Upper lobe of left lung (tissue), 4 donors: ENCODE data around the gene GALR1.

Source experiments
- CTCF ChIP-seq, 6 experiments: fragments of 450-650 bp in 4 of 6; fragments of 200-600 bp in 2 of 6; sonication (generic) in 2 of 6; IDR thresholded peaks; one replicate each; pipeline ENCODE4 v1.5.1; 2016 to 2019; ENCODE audit warnings: antibody characterized with exemption in 6 of 6
- POLR2A ChIP-seq, 4 donors: fragments of 450-650 bp; IDR thresholded peaks; one replicate each; pipeline ENCODE4 v1.5.1; 2016 to 2017; ENCODE audit warnings: antibody characterized with exemption in 4 of 4, mild to moderate bottlenecking in 2 of 4

- TF ChIP-seq CTCF (IDR thresholded peaks at IDR 0.05) (peak; percentile 38 to 64 (median 50)), POLR2A (IDR thresholded peaks at IDR 0.05) (no peak)
Observed at GRCh38 chr18:77207540-77207939, 42.1 kb upstream of the GALR1 start.
